CD8-positive, alpha-beta memory T cell (primary cell): Measurements from ENCODE around the gene BLACAT1. TPM values are rescaled to one million over a fixed set of nuclear protein-coding genes. Genes with fewer than 3 reads are reported as not detected.
A peak's percentile ranks its signal among the peaks of the same experiment; 100 is the strongest.

Experiments used
- CTCF ChIA-PET: fragments of 350-600 bp; sonication (Branson Sonifier 250); formaldehyde crosslinking; loops from one replicate; lab custom pipeline; 2021; ENCODE audit warnings: antibody characterized with exemption; lab: Charles Lee
- POLR2A ChIA-PET: fragments of 350-600 bp; sonication (Branson Sonifier 250); formaldehyde crosslinking; loops from one replicate; lab custom pipeline; 2021; ENCODE audit warnings: antibody characterized with exemption; lab: Charles Lee
- DNase-seq, 5 donors: peaks; one replicate each; pipeline versions ENCODE4 v3.0.0 to v3.0.0-alpha.2; 2020 to 2022; ENCODE audit warnings: mixed read lengths in 1 of 5
- H3K27ac ChIP-seq: one replicate; pipeline ENCODE4 v1.7.0; 2013; ENCODE audit warnings: low read depth, mild to moderate bottlenecking, low read length, moderate library complexity
- H3K27me3 ChIP-seq: 2 replicates; pipeline ENCODE4 v1.7.0; 2013; ENCODE audit warnings: low read length, mild to moderate bottlenecking; ENCODE audit not compliant: insufficient read depth, poor library complexity, severe bottlenecking
- H3K36me3 ChIP-seq: 2 replicates; pipeline ENCODE4 v1.7.0; 2013; ENCODE audit warnings: mild to moderate bottlenecking, low read length, moderate library complexity; ENCODE audit not compliant: insufficient read depth
- H3K4me1 ChIP-seq: 2 replicates; pipeline ENCODE4 v1.7.0; 2013; ENCODE audit warnings: mild to moderate bottlenecking, low read length, moderate library complexity; ENCODE audit not compliant: insufficient read depth
- H3K4me3 ChIP-seq: 2 replicates; pipeline ENCODE4 v1.7.0; 2013; ENCODE audit warnings: mild to moderate bottlenecking, low read length
- H3K9me3 ChIP-seq: 2 replicates; pipeline ENCODE4 v1.7.0; 2013; ENCODE audit warnings: mild to moderate bottlenecking, low read length
- H3K27ac Mint-ChIP-seq, 8 donors: one replicate each; pipeline ENCODE4 v1.8.0; 2020 to 2021; ENCODE audit warnings: mixed read lengths in 8 of 8, mild to moderate bottlenecking in 6 of 8, inconsistent platforms in 3 of 8, moderate library complexity in 3 of 8
- H3K27me3 Mint-ChIP-seq, 2 donors: one replicate each; pipeline ENCODE4 v1.8.0; 2020 to 2021; ENCODE audit warnings: mixed read lengths in 2 of 2, mild to moderate bottlenecking in 1 of 2, moderate library complexity in 1 of 2
- H3K36me3 Mint-ChIP-seq, 3 donors: one replicate each; pipeline ENCODE4 v1.8.0; 2020 to 2021; ENCODE audit warnings: mixed read lengths in 3 of 3, inconsistent platforms in 1 of 3, mild to moderate bottlenecking in 1 of 3
- H3K4me1 Mint-ChIP-seq, 3 donors: one replicate each; pipeline ENCODE4 v1.8.0; 2020 to 2021; ENCODE audit warnings: mixed read lengths in 3 of 3, inconsistent platforms in 1 of 3, mild to moderate bottlenecking in 1 of 3
- H3K4me3 Mint-ChIP-seq, 7 donors: one replicate each; pipeline ENCODE4 v1.8.0; 2020 to 2021; ENCODE audit warnings: mixed read lengths in 7 of 7, mild to moderate bottlenecking in 6 of 7, moderate library complexity in 4 of 7, inconsistent platforms in 2 of 7
- H3K9me3 Mint-ChIP-seq, 5 donors: one replicate each; pipeline ENCODE4 v1.8.0; 2020 to 2022; ENCODE audit warnings: mixed read lengths in 5 of 5, mild to moderate bottlenecking in 3 of 5, moderate library complexity in 2 of 5, inconsistent platforms in 1 of 5
- polyA plus RNA-seq: library from polyadenylated mRNA; unstranded; fragments of 300-500 nt; fragmentation: Illumina TruSeq; gene quantifications from one replicate; pipeline ENCODE4 v1.2.3, GENCODE V29; 2021
- total RNA-seq, 2 experiments: library from RNA; stranded (reverse); gene quantifications; one replicate each; pipeline ENCODE4 v1.2.3, GENCODE V29; 2021

The BLACAT1 gene
- total and polyA plus RNA-seq, 3 experiments from 2014 or later: 0.09 TPM; not detected in 2

GRCh38 chr1:205475855-205476254 lies 20.0 kb upstream of the BLACAT1 start:
- CTCF ChIA-PET: interaction anchor here (0.9 to 6.1 kb wide), 4 partner anchors 9 to 122 kb away, joined by 3 to 36 read pairs (median 3); no protein-coding TSS in a partner anchor
- peaks cover 27 to 47% (median 33%) of the 10 kb centered on the region in 3 donors for H3K4me1 Mint-ChIP-seq

GRCh38 chr1:205474571-205474970 lies 18.7 kb upstream of the BLACAT1 start:
- H3K4me3 ChIP-seq: no peak overlapping the region
- H3K27me3 Mint-ChIP-seq: peaks cover 15 to 26% of the 10 kb centered on the region in 2 donors
- peak in 1 of 5 donors; percentile 12 for DNase-seq
- peaks cover 6% of the 10 kb centered on the region for H3K4me1 ChIP-seq
- peaks cover 0 to 8% (median 3%) of the 10 kb centered on the region in 5 donors for H3K9me3 Mint-ChIP-seq
- H3K27ac ChIP-seq: no peak overlapping the region
- peaks cover 8% of the 10 kb centered on the region for H3K27me3 ChIP-seq
- no peaks in the 10 kb centered on the region for H3K36me3 ChIP-seq
- peaks cover 5% of the 10 kb centered on the region for H3K9me3 ChIP-seq
- H3K4me3 Mint-ChIP-seq: no peak overlapping the region
- ChIA-PET POLR2A (no interaction called here), CTCF (interaction anchor here (0.7 to 6.1 kb wide), 2 partner anchors 12 to 125 kb away, joined by 3 to 36 read pairs; no protein-coding TSS in a partner anchor)
- H3K27ac Mint-ChIP-seq: no peak overlapping the region
- peaks cover 14 to 34% (median 21%) of the 10 kb centered on the region in 3 donors for H3K4me1 Mint-ChIP-seq
- H3K36me3 Mint-ChIP-seq: peaks cover 0 to 4% (median 2%) of the 10 kb centered on the region in 3 donors

More at GRCh38 chr1:205475855-205476254, 20.0 kb upstream of the BLACAT1 start:
- no peak overlapping the region for H3K27ac ChIP-seq
- no peak for DNase-seq
- Mint-ChIP-seq H3K4me3 (no peak overlapping the region), H3K27me3 (peaks cover 15 to 26% of the 10 kb centered on the region in 2 donors), H3K36me3 (peaks cover 0 to 4% (median 2%) of the 10 kb centered on the region in 3 donors), H3K27ac (no peak overlapping the region), H3K9me3 (peaks cover 0 to 8% (median 3%) of the 10 kb centered on the region in 5 donors)
- peaks cover 17% of the 10 kb centered on the region for H3K4me1 ChIP-seq
- no peaks in the 10 kb centered on the region for H3K36me3 ChIP-seq
- POLR2A ChIA-PET: no interaction called here
- peaks cover 8% of the 10 kb centered on the region for H3K27me3 ChIP-seq
- H3K4me3 ChIP-seq: no peak overlapping the region
- H3K9me3 ChIP-seq: peaks cover 5% of the 10 kb centered on the region

- ChIA-PET POLR2A (no interaction called here), CTCF (interaction anchor here (0.7 to 1.7 kb wide), 2 partner anchors 11 to 124 kb away, joined by 3 to 8 read pairs; no protein-coding TSS in a partner anchor)
- Mint-ChIP-seq H3K36me3 (peaks cover 0 to 4% (median 2%) of the 10 kb centered on the region in 3 donors), H3K27ac (no peak overlapping the region), H3K4me1 (peaks cover 9 to 29% (median 16%) of the 10 kb centered on the region in 3 donors), H3K4me3 (no peak overlapping the region), H3K27me3 (peaks cover 15 to 26% of the 10 kb centered on the region in 2 donors), H3K9me3 (peaks cover 0 to 8% (median 3%) of the 10 kb centered on the region in 5 donors)
- H3K36me3 ChIP-seq: no peaks in the 10 kb centered on the region
- H3K4me1 ChIP-seq: peaks cover under 1% of the 10 kb centered on the region
- peak in 1 of 5 donors; percentile 4 for DNase-seq
- no peak overlapping the region for H3K27ac ChIP-seq
- peaks cover 5% of the 10 kb centered on the region for H3K9me3 ChIP-seq
- no peak overlapping the region for H3K4me3 ChIP-seq
- peaks cover 8% of the 10 kb centered on the region for H3K27me3 ChIP-seq
These were observed 18.1 kb upstream of the BLACAT1 start for GRCh38 chr1:205473966-205474365.

- POLR2A ChIA-PET: interaction anchor here (0.7 kb wide), 1 partner anchor 12 kb away, joined by 4 read pairs; no protein-coding TSS in a partner anchor
- H3K27me3 Mint-ChIP-seq: peaks cover 15 to 26% of the 10 kb centered on the region in 2 donors
These were observed 17.6 kb upstream of the BLACAT1 start for GRCh38 chr1:205473475-205473874.

GRCh38 chr1:205472737-205473441 lies 17.0 kb upstream of the BLACAT1 start:
- Histone ChIP-seq H3K36me3 (no peaks in the 10 kb centered on the region), H3K27ac (no peak overlapping the region), H3K9me3 (peaks cover 5% of the 10 kb centered on the region), H3K27me3 (peaks cover 8% of the 10 kb centered on the region), H3K4me3 (no peak overlapping the region), H3K4me1 (no peaks in the 10 kb centered on the region)
- H3K27me3 Mint-ChIP-seq: peaks cover 15 to 28% of the 10 kb centered on the region in 2 donors
- no peak overlapping the region for H3K4me3 Mint-ChIP-seq
- ChIA-PET POLR2A (interaction anchor here (0.7 kb wide), 1 partner anchor 13 kb away, joined by 4 read pairs; no protein-coding TSS in a partner anchor), CTCF (interaction anchor here (1.7 kb wide), 1 partner anchor 13 kb away, joined by 8 read pairs; no protein-coding TSS in a partner anchor)
- H3K27ac Mint-ChIP-seq: peak overlapping the region in 2 of 8 donors; percentile 32 to 34
- peaks cover 9 to 22% (median 11%) of the 10 kb centered on the region in 3 donors for H3K4me1 Mint-ChIP-seq
- H3K36me3 Mint-ChIP-seq: peaks cover 0 to 7% (median 2%) of the 10 kb centered on the region in 3 donors
- peak in 1 of 5 donors; percentile 16 for DNase-seq
- H3K9me3 Mint-ChIP-seq: peaks cover 0 to 8% (median 3%) of the 10 kb centered on the region in 5 donors

More at GRCh38 chr1:205473475-205473874, 17.6 kb upstream of the BLACAT1 start:
- H3K4me1 Mint-ChIP-seq: peaks cover 9 to 26% (median 14%) of the 10 kb centered on the region in 3 donors
- Histone ChIP-seq H3K9me3 (peaks cover 5% of the 10 kb centered on the region), H3K27ac (no peak overlapping the region), H3K4me1 (no peaks in the 10 kb centered on the region), H3K4me3 (no peak overlapping the region), H3K27me3 (peaks cover 8% of the 10 kb centered on the region), H3K36me3 (no peaks in the 10 kb centered on the region)
- CTCF ChIA-PET: interaction anchor here (1.7 kb wide), 1 partner anchor 12 kb away, joined by 8 read pairs; no protein-coding TSS in a partner anchor
- peaks cover 0 to 8% (median 3%) of the 10 kb centered on the region in 5 donors for H3K9me3 Mint-ChIP-seq
- peak in 1 of 5 donors; percentile 22 for DNase-seq
- H3K4me3 Mint-ChIP-seq: no peak overlapping the region
- H3K27ac Mint-ChIP-seq: no peak overlapping the region
- H3K36me3 Mint-ChIP-seq: peaks cover 0 to 4% (median 2%) of the 10 kb centered on the region in 3 donors

- no peak overlapping the region for H3K27ac ChIP-seq
- H3K4me3 ChIP-seq: no peak overlapping the region
- ChIA-PET CTCF (no interaction called here), POLR2A (interaction anchor here (0.5 kb wide), 1 partner anchor 45 kb away, joined by 6 read pairs; no protein-coding TSS in a partner anchor)
- no peak overlapping the region for H3K27ac Mint-ChIP-seq
- H3K36me3 Mint-ChIP-seq: peaks cover 0 to 8% (median 2%) of the 10 kb centered on the region in 3 donors
- no peak overlapping the region for H3K4me3 Mint-ChIP-seq
- H3K4me1 ChIP-seq: no peaks in the 10 kb centered on the region
- H3K4me1 Mint-ChIP-seq: peaks cover 5 to 17% (median 9%) of the 10 kb centered on the region in 3 donors
- peak in 1 of 5 donors; percentile 3 for DNase-seq
- H3K9me3 Mint-ChIP-seq: peaks cover 0 to 5% (median 1%) of the 10 kb centered on the region in 5 donors
- H3K36me3 ChIP-seq: no peaks in the 10 kb centered on the region
- H3K27me3 Mint-ChIP-seq: peaks cover 20 to 38% of the 10 kb centered on the region in 2 donors
- H3K9me3 ChIP-seq: peaks cover 5% of the 10 kb centered on the region
- H3K27me3 ChIP-seq: peaks cover 8% of the 10 kb centered on the region
These were observed 14.3 kb upstream of the BLACAT1 start for GRCh38 chr1:205470131-205470530.

- Histone ChIP-seq H3K4me1 (no peaks in the 10 kb centered on the region), H3K27ac (no peak overlapping the region), H3K27me3 (no peaks in the 10 kb centered on the region), H3K4me3 (no peak overlapping the region), H3K9me3 (no peaks in the 10 kb centered on the region), H3K36me3 (no peaks in the 10 kb centered on the region)
- H3K9me3 Mint-ChIP-seq: no peaks in the 10 kb centered on the region
- peak in 1 of 5 donors; percentile 20 for DNase-seq
- no peak overlapping the region for H3K4me3 Mint-ChIP-seq
- ChIA-PET POLR2A (no interaction called here), CTCF (interaction anchor here (1.1 kb wide), 1 partner anchor 9 kb away, joined by 3 read pairs; no protein-coding TSS in a partner anchor)
- H3K36me3 Mint-ChIP-seq: peaks cover 0 to 7% (median 0%) of the 10 kb centered on the region in 3 donors
- peaks cover 10 to 15% of the 10 kb centered on the region in 2 donors for H3K27me3 Mint-ChIP-seq
- H3K27ac Mint-ChIP-seq: no peak overlapping the region
- H3K4me1 Mint-ChIP-seq: no peaks in the 10 kb centered on the region
These were observed 10.9 kb upstream of the BLACAT1 start for GRCh38 chr1:205466595-205467220.
